K562 (cell line): ENCODE measurements around the gene KCTD13. TPM values are rescaled to one million over a fixed set of nuclear protein-coding genes. Genes with fewer than 3 reads are reported as not detected.

Source experiments
- ATAC-seq: fragments of 200-7000 bp; cut with Tn5 transposase; 3 replicates; pipeline ENCODE4 v1.9.1; 2020; ENCODE audit warnings: moderate library complexity
- BruUV-seq: library from RNA; stranded (reverse); fragments of 400-500 nt; replicated peaks from 2 replicates; lab custom pipeline; 2021; lab: Mats Ljungman, UMichigan
- CTCF ChIA-PET: fragments of 300-600 bp; formaldehyde crosslinking; extraction: SDS; loops from one replicate; lab custom pipeline; 2021; ENCODE audit warnings: low intra/inter-chr PET ratio; lab: Yijun Ruan, JAX
- POLR2A ChIA-PET: fragments of 300-600, 350-650 bp; sonication (Branson Sonifier 250); formaldehyde crosslinking; extraction: SDS; loops from one replicate; lab custom pipeline; 2021; ENCODE audit warnings: antibody characterized with exemption, inconsistent platforms; lab: Yijun Ruan, JAX
- DNase-seq, 4 experiments: peaks; one replicate each; pipeline versions ENCODE4 v3.0.0 to v3.0.0-alpha.2; 2011 to 2018; ENCODE audit warnings: low spot score in 3 of 4, mixed read lengths in 3 of 4; ENCODE audit errors: extremely low read depth in 1 of 4
- FAIRE-seq: peaks from 2 replicates; lab custom pipeline; 2011; peaks lifted over from hg19 to GRCh38; lab: Jason Lieb, UNC
- H2AFZ ChIP-seq: 2 replicates; pipeline ENCODE4 v1.6.0; 2011; ENCODE audit warnings: low read depth, low read length, control low read depth, inconsistent platforms
- H3K27ac ChIP-seq: fragments of 200-600 bp; 3 replicates; pipeline ENCODE4 v1.8.0; 2011; ENCODE audit warnings: low read depth, mild to moderate bottlenecking, control low read depth, inconsistent platforms, low read length, moderate library complexity, mixed read lengths; ENCODE audit errors: extremely low read depth
- H3K27me3 ChIP-seq, 2 experiments: fragments of 300-600 bp in 1 of 2; 2 replicates in 1 of 2; 3 replicates in 1 of 2; pipeline versions ENCODE4 v1.6.0 to v1.8.0; 2011; ENCODE audit warnings: inconsistent platforms in 2 of 2, low read length in 2 of 2, mild to moderate bottlenecking in 1 of 2, mixed read lengths in 1 of 2, moderate library complexity in 1 of 2; ENCODE audit not compliant: control insufficient read depth in 2 of 2, insufficient read depth in 2 of 2
- H3K36me3 ChIP-seq: fragments of 300-600 bp; 3 replicates; pipeline ENCODE4 v1.8.0; 2011; ENCODE audit warnings: mild to moderate bottlenecking, low read length, inconsistent platforms; ENCODE audit not compliant: control insufficient read depth, insufficient read depth
- H3K4me1 ChIP-seq, 2 experiments: fragments of 200-600 bp in 1 of 2; replicated peaks in 1 of 2; 2 replicates in 1 of 2; 3 replicates in 1 of 2; pipeline versions ENCODE4 v1.5.1 to v1.8.0; 2011; ENCODE audit warnings: inconsistent platforms in 2 of 2, low read length in 2 of 2, mild to moderate bottlenecking in 1 of 2, mixed read lengths in 1 of 2, moderate library complexity in 1 of 2; ENCODE audit not compliant: control insufficient read depth in 2 of 2, insufficient read depth in 2 of 2
- H3K4me2 ChIP-seq: 2 replicates; pipeline ENCODE4 v1.6.1; 2011; ENCODE audit warnings: low read length, control low read depth, inconsistent platforms, mixed read lengths; ENCODE audit not compliant: insufficient read depth
- H3K4me3 ChIP-seq: fragments of 200-600 bp; sonication (generic), shearing (Covaris generic); 2 replicates; pipeline ENCODE4 v1.5.1; 2016; ENCODE audit warnings: control low read depth, inconsistent platforms
- H3K79me2 ChIP-seq: fragments of 200-600 bp; 3 replicates; pipeline ENCODE4 v1.8.0; 2011; ENCODE audit warnings: low read length, inconsistent platforms; ENCODE audit not compliant: control insufficient read depth, insufficient read depth
- H3K9ac ChIP-seq, 2 experiments: 2 replicates each; pipeline versions ENCODE4 v1.6.0 to v1.6.1; 2011; ENCODE audit warnings: low read depth in 2 of 2, low read length in 2 of 2, control low read depth in 1 of 2, inconsistent platforms in 1 of 2, mild to moderate bottlenecking in 1 of 2, mixed read lengths in 1 of 2; ENCODE audit not compliant: insufficient read depth in 1 of 2
- H3K9me1 ChIP-seq: one replicate; pipeline ENCODE4 v1.6.0; 2011; ENCODE audit warnings: inconsistent platforms, mild to moderate bottlenecking, low read length, moderate library complexity; ENCODE audit not compliant: control insufficient read depth, insufficient read depth
- H3K9me3 ChIP-seq: replicated peaks from 2 replicates; pipeline ENCODE4 v1.5.1; 2011; ENCODE audit warnings: low read depth, low read length, inconsistent platforms; ENCODE audit not compliant: control insufficient read depth, insufficient read depth
- H4K20me1 ChIP-seq: replicated peaks from 2 replicates; pipeline ENCODE4 v1.6.1; 2011; ENCODE audit warnings: low read length, inconsistent platforms, mixed read lengths; ENCODE audit not compliant: control insufficient read depth, insufficient read depth
- C11orf30 ChIP-seq: fragments of 450-650 bp; IDR thresholded peaks from 2 replicates; pipeline ENCODE4 v1.6.1; 2016; ENCODE audit warnings: low read depth, mild to moderate bottlenecking
- CEBPB ChIP-seq: fragments of 450-650 bp; IDR thresholded peaks from 2 replicates; pipeline ENCODE4 v1.6.1; 2016; ENCODE audit warnings: missing genetic modification characterization, missing compliant biosample characterization
- HDAC2 ChIP-seq: fragments of 450-650 bp; IDR thresholded peaks from 2 replicates; pipeline ENCODE4 v1.6.1; 2016; ENCODE audit warnings: mild to moderate bottlenecking
- KAT7 ChIP-seq: sonication (generic); formaldehyde crosslinking; IDR thresholded peaks from 2 replicates; pipeline ENCODE4 v1.8.0; 2022; ENCODE audit warnings: missing genetic modification reagents, mild to moderate bottlenecking, borderline replicate concordance
- KLF16 ChIP-seq: IDR thresholded peaks from 2 replicates; pipeline ENCODE4 v1.6.1; 2016; ENCODE audit warnings: antibody characterized with exemption
- MCM5 ChIP-seq: fragments of 450-650 bp; IDR thresholded peaks from 2 replicates; pipeline ENCODE4 v1.6.1; 2016; ENCODE audit warnings: low read depth
- POLR2AphosphoS2 ChIP-seq: IDR thresholded peaks from 2 replicates; pipeline ENCODE4 v1.6.1; 2012; ENCODE audit warnings: low read length, improper control_type of control experiment
- ZKSCAN8 ChIP-seq: fragments of 200-800 bp; sonication (Bioruptor generic); IDR thresholded peaks from 2 replicates; pipeline ENCODE4 v1.6.1; 2016; ENCODE audit warnings: missing genetic modification characterization, missing compliant biosample characterization
- ZNF212 ChIP-seq: fragments of 450-650 bp; formaldehyde crosslinking; IDR thresholded peaks from 2 replicates; pipeline ENCODE4 v1.4.0; 2020; ENCODE audit warnings: mild to moderate bottlenecking
- WGBS: fragments of 100-300 bp; shearing (Covaris generic); methylation state at CpG from one replicate; pipeline ENCODE4 v1.1.6; 2016; ENCODE audit warnings: low coverage, mixed read lengths; ENCODE audit not compliant: insufficient coverage; ENCODE audit errors: missing lambda C conversion rate; 5-methylcytosine and 5-hydroxymethylcytosine counted together
- in situ Hi-C: fragments of 300-500 bp; cut with MboI; formaldehyde crosslinking; loops from 4 replicates; pipeline ENCODE4 v1.15.0; 2018; ENCODE audit warnings: inconsistent platforms, mixed read lengths
- intact Hi-C: fragments of 100-400 bp; cut with micrococcal nuclease; formaldehyde crosslinking; loops from 2 replicates; pipeline ENCODE4 v1.14.2; 2022
- polyA plus RNA-seq, 8 experiments: library from polyadenylated mRNA; depleted of rRNA in 4 of 8; stranded (reverse) in 5 of 8; unstranded in 3 of 8; fragments of >200 nt; fragmentation: Nextera tagmentation in 2 of 8; fragmentation: Illumina TruSeq in 1 of 8; extraction: Ambion mirVana in 2 of 8; extraction: Trizol in 1 of 8; gene quantifications; 2 replicates each; pipeline versions ENCODE4 v1.2.1 to v1.2.3, GENCODE V29; 2011 to 2014; ENCODE audit warnings: inconsistent platforms in 1 of 8, missing spikeins in 1 of 8
- total RNA-seq, 7 experiments: library from RNA; depleted of rRNA in 6 of 7; stranded (reverse); fragments of >200 nt in 6 of 7; fragmentation: Illumina TruSeq in 2 of 7; extraction: Trizol in 2 of 7; gene quantifications; 2 replicates each; pipeline versions ENCODE4 v1.2.1 to v1.2.3, GENCODE V29; 2011 to 2021; ENCODE audit warnings: low replicate concordance in 1 of 7
- TF ChIP-seq, protein P1 (sequence below): fragments of 250-450 bp; sonication (Bioruptor Pico); IDR thresholded peaks from 2 replicates; pipeline ENCODE4 v1.4.0; 2020
- TF ChIP-seq, protein P2 (sequence below), 2 experiments: fragments of 450-650 bp; conservative IDR thresholded peaks; 2 replicates each; pipeline ENCODE4 v1.6.1; 2017; ENCODE audit warnings: mild to moderate bottlenecking in 2 of 2, moderate library complexity in 2 of 2
- TF ChIP-seq, protein P3 (sequence below): fragments of 450-650 bp; IDR thresholded peaks from 2 replicates; pipeline ENCODE4 v1.6.1; 2016; ENCODE audit warnings: missing biosample characterization, missing genetic modification characterization

Gene KCTD13
- total and polyA plus RNA-seq, 9 of the 15 experiments (the other 6 are each of a cell fraction or from before 2014, with no cell fraction given): 1.0 to 20.6 (median 9.8) TPM

DNA sequence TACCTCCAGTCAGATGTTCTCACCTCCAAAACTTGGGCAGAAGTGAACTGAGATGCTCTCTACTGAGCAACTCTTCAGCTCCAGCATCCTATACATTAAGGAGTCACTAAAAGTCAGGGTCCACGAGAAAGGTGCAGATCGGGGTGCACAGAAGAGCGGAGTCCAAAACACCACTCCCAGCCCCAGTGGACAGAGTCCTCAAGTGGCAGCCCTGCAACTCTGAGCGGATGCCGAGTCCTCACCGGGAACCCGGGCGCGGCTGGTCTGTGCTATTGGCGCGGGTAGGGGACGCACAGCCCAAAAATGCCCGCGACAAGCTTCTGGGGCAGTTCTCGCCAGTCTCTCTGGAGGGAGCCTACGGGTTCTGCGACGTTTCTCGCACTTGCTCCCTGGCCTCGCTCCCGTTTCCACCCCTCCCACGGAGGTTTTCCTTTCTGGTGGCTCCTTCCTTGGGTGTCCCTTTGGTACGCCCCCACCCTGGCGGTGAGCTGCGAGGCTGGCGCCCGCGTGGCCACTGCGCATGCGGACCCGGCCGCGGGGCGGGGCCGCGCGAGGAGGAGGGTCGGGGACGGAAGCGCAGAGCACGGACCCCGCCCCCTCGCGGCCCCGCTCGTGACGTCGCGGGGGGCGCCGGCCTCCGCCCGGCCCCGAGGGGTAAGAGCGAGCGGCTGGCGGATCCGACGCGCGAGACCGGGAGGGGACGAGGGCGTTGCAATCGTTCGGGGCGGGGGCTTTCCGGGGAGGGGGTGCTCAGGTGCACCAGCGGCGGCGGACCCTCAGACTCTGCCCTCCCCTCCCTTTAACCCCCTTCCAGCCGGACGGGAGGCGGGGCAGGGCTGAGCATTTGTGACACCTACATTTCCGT lies 35.7 kb upstream of the KCTD13 start, which contains the start of gene TMEM219:
Gene TMEM219 (plus strand): TSS at position 601 of the 865 bp plus-strand sequence. CDS start 1,065 bp downstream, outside the sequence.
- ATAC-seq (peak; percentile 98), FAIRE-seq (peak; percentile 74), DNase-seq (peak; percentile 94 to 99 (median 98))
- Histone ChIP-seq H3K27me3 (no peaks in the 10 kb centered on the region), H3K9me1 (no peaks in the 10 kb centered on the region), H3K9ac (peak within 1 kb of the TSS; percentile 86 to 95), H3K79me2 (peaks cover 7% of the 10 kb centered on the region; the same call in 2 of the 3 replicates), H3K4me3 (peak within 1 kb of the TSS; percentile 69), H2AFZ (peak within 1 kb of the TSS; percentile 100), H3K27ac (peak within 1 kb of the TSS; percentile 85), H3K4me1 (peaks cover 12 to 20% of the 10 kb centered on the region in 2 experiments; a peak in 4 of 5 replicates), H3K36me3 (peaks cover 7% of the 10 kb centered on the region; the same call in 2 of the 3 replicates), H3K4me2 (peak within 1 kb of the TSS; percentile 87), H4K20me1 (no peaks in the 10 kb centered on the region), H3K9me3 (no peaks in the 10 kb centered on the region; the same call in 1 of the 2 replicates)
- WGBS: under 1% methylated on average over 59 of the region's 75 CpGs
- in situ Hi-C loops: no loop called here
- ChIA-PET CTCF (no interaction called here), POLR2A (interaction anchor here (0.6 to 3.3 kb wide), 8 partner anchors 12 to 810 kb away, joined by 3 to 18 read pairs (median 4); partner anchors contain the start of gene TAOK2)
- intact Hi-C loops: loop anchor here (5.0 kb wide), 1 partner anchor 34 kb away; the partner anchor contains the start of gene KCTD13
- TSS peak; percentile 97 for BruUV-seq
- TF ChIP-seq ZNF212 (CRISPR knock-in tag) (no peak), MCM5 (no peak), ZKSCAN8 (CRISPR knock-in tag) (no peak), KLF16 (0 out of 2 replicates have a peak, but pooled peaks have one; percentile 5), POLR2AphosphoS2 (no peak), CEBPB (tag) (no peak), KAT7 (CRISPR knock-in tag) (no peak), HDAC2 (0 out of 2 replicates have a peak, but pooled peaks have one; percentile 39), C11orf30 (no peak)
- TF ChIP-seq, protein P1, sequence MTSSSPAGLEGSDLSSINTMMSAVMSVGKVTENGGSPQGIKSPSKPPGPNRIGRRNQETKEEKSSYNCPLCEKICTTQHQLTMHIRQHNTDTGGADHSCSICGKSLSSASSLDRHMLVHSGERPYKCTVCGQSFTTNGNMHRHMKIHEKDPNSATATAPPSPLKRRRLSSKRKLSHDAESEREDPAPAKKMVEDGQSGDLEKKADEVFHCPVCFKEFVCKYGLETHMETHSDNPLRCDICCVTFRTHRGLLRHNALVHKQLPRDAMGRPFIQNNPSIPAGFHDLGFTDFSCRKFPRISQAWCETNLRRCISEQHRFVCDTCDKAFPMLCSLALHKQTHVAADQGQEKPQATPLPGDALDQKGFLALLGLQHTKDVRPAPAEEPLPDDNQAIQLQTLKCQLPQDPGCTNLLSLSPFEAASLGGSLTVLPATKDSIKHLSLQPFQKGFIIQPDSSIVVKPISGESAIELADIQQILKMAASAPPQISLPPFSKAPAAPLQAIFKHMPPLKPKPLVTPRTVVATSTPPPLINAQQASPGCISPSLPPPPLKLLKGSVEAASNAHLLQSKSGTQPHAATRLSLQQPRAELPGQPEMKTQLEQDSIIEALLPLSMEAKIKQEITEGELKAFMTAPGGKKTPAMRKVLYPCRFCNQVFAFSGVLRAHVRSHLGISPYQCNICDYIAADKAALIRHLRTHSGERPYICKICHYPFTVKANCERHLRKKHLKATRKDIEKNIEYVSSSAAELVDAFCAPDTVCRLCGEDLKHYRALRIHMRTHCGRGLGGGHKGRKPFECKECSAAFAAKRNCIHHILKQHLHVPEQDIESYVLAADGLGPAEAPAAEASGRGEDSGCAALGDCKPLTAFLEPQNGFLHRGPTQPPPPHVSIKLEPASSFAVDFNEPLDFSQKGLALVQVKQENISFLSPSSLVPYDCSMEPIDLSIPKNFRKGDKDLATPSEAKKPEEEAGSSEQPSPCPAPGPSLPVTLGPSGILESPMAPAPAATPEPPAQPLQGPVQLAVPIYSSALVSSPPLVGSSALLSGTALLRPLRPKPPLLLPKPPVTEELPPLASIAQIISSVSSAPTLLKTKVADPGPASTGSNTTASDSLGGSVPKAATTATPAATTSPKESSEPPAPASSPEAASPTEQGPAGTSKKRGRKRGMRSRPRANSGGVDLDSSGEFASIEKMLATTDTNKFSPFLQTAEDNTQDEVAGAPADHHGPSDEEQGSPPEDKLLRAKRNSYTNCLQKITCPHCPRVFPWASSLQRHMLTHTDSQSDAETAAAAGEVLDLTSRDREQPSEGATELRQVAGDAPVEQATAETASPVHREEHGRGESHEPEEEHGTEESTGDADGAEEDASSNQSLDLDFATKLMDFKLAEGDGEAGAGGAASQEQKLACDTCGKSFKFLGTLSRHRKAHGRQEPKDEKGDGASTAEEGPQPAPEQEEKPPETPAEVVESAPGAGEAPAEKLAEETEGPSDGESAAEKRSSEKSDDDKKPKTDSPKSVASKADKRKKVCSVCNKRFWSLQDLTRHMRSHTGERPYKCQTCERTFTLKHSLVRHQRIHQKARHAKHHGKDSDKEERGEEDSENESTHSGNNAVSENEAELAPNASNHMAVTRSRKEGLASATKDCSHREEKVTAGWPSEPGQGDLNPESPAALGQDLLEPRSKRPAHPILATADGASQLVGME (CRISPR knock-in tag): no peak
- TF ChIP-seq, protein P2, sequence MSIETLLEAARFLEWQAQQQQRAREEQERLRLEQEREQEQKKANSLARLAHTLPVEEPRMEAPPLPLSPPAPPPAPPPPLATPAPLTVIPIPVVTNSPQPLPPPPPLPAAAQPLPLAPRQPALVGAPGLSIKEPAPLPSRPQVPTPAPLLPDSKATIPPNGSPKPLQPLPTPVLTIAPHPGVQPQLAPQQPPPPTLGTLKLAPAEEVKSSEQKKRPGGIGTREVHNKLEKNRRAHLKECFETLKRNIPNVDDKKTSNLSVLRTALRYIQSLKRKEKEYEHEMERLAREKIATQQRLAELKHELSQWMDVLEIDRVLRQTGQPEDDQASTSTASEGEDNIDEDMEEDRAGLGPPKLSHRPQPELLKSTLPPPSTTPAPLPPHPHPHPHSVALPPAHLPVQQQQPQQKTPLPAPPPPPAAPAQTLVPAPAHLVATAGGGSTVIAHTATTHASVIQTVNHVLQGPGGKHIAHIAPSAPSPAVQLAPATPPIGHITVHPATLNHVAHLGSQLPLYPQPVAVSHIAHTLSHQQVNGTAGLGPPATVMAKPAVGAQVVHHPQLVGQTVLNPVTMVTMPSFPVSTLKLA (conservative IDR thresholded peaks at IDR 0.05): peak in 1 of 2 experiments; percentile 61; a peak in 2 of 4 replicates
- TF ChIP-seq, protein P3, sequence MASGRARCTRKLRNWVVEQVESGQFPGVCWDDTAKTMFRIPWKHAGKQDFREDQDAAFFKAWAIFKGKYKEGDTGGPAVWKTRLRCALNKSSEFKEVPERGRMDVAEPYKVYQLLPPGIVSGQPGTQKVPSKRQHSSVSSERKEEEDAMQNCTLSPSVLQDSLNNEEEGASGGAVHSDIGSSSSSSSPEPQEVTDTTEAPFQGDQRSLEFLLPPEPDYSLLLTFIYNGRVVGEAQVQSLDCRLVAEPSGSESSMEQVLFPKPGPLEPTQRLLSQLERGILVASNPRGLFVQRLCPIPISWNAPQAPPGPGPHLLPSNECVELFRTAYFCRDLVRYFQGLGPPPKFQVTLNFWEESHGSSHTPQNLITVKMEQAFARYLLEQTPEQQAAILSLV: no peak
